HT1080 (cell line): ENCODE data around the gene MMS19. TPM values are rescaled to one million over a fixed set of nuclear protein-coding genes. Genes with fewer than 3 reads are reported as not detected.
A peak's percentile ranks its signal among the peaks of the same experiment; 100 is the strongest.
"Not testable (repeated sequence)": the region's sequence is repeated elsewhere in the genome, so short reads cannot be mapped to it uniquely, and the experiment has no call there.

Experiments
- DNase-seq: peaks from one replicate; pipeline ENCODE4 v3.0.0-alpha.2; 2015; ENCODE audit warnings: low read depth
- total RNA-seq: library from RNA; depleted of rRNA; stranded (reverse); fragments of >200 nt; shearing (Covaris generic); gene quantifications from 2 replicates; pipeline ENCODE4 v1.2.3, GENCODE V29; 2014

Gene MMS19
- total RNA-seq, 1 experiment from 2014 or later: 129 TPM

DNA sequence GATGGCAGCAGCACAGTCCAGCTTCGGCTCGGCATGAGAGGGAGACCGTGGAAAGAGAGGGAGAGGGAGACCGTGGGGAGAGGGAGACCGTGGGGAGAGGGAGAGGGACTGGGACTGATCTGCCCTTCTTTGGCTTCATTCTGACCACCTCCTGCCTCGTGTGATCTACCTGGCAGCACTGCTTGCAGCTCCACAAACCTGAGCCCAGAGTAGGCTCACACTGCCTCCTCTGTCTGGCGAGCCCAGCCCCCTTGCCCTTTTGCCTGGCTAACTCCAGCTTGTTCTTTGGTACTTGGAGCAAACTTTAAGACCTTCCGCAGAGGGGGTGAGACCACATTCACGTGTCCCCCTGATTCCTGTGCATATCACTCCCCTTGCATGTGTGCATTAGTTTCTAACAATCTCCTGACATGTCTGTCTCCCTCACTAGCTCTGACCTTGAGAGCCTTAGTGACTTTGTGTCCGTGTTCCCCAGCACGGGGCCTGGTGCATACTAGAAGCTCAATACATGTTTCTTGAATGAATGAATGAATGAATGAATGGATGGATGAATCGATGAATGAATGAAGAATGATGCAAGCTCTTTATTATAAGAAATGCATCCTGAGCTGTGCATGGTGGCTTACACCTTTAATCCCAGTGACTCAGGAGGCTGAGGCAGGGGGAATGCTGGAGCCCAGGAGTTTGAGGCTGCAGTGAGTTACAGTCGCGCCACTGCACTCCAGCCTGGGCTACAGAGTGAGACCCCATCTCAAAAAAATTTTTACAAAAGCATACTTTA, 31.7 kb upstream of the MMS19 start:
- no peak for DNase-seq

DNA sequence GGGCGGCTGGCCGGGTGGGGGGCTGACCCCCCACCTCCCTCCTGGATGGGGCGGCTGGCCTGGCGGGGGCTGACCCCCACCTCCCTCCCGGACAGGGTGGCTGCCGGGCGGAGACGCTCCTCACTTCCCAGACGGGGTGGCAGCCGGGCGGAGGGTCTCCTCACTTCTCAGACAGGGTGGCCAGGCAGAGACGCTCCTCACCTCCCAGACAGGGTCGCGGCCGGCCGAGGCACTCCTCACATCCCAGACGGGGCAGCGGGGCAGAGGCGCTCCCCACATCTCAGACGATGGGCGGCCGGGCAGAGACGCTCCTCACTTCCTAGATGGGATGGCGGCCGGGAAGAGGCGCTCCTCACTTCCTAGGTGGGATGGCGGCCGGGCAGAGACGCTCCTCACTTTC, 30.7 kb upstream of the MMS19 start:
- DNase-seq: not testable (repeated sequence)

DNA sequence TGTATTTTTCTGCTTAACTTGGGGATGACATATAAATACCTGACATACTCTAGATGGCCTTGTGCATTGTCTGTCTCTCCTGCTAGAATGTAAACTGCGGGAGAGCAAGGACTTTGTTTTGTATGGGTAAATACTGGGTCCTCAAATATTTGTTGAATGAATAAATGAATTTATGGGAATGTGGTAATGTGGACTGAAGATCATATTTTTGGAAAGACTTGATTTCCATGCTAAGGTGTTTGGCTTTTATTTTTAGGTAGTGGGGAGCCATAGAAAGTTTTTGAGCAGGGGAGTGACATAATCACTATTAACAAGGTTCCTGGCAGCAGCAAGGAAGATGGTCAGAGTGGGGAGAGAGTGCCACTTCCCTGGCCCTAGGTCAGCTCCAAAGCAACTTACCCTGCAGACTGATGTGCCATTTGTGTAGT, 27.5 kb upstream of the MMS19 start:
- no peak for DNase-seq

DNA sequence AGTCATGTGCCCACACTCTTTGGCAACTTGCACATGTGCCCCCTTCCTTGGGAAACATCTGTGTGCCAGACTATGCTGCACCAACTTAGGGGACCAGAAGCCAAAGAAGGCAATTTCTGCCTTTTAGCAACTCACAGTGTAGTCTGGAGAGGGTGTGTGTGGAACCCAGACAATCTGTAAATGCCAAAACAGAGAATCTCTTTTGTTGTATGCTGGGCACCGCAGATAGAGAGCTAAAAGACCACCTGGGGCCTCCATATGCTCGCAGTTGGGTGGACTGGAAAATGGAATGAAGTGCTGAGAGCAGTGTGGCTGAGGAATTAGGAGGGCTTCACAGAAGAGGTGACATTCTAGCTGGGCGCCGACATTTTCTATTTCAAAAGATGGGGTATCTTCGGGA, 26.9 kb upstream of the MMS19 start:
- DNase-seq: no peak

DNA sequence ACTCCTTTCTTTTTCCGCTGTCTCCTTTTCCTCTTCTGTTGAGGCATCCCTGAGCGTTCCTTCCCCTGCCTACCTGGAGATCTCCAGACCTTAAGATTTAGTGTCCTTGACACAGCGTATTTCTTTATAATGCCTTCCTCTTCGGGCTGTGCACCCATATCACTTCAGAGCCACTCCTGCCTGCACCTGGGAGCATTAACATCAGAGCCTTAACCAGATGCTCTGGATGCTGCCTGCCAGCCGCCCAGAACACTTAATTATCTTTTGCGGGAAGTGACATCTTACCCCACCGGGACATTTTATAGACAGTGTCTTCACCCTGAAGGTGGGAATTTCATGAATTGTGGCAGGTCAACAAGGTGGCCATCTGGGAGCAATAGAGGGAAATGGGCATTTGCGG, 24.7 kb upstream of the MMS19 start:
- DNase-seq: no peak

DNA sequence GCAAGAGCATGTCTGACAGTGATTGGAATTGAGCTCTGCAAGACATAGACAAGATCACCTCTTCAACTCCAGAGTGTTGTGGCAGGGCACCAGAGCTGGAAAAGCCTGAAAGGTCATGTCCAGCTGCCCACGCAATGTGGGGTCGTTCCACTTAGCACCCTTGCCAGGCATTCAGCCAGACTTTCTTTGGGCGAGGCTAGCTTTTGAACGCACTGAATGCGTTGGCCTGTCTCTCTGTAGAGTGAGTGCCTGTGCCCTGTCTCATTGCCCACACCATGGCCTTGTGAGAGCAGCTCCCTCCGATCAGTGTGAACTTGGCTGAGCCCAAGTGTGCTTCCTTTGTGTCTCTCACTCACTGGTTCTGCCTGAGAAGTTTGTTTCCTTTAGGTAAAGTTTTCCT, 23.8 kb upstream of the MMS19 start:
- DNase-seq: no peak

DNA sequence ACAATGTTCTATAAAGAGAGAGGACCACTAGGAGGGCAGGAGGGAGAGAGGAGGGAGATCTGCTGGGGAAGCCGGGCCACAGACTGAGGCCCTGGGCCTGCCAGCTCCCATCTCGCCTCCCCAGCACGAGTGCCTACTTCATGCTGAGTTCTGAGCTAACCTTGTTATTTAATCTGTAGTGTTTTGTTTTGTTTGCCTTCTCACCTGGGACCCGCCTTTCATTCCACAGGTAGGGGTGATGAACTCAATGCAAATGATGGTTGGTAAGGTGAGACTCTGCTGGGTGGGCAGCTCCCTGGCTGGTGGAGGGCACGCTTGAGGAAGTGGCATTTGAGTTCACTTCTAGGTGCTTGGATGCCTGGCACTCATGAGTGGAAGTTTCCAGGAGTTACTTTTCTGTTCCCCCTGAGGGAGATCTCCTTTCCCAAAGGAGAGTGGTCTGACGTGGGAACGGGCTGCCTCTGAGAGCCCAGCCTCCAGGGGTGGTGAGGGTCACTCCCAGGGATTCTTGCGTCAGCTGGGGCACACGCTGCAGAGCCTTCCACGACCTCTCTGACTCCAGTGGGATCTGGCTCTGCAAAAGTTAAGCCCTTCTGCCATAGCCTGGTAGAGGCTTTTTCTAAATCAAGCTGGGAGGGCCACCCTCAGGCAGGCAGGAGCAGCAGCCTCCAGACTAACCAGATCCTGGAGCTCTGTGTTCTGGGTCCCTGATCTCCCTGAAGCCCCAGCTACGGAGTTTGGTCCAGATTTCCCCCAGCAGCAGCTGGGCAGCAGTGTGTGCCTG, 22.9 kb upstream of the MMS19 start:
- DNase-seq: no peak

DNA sequence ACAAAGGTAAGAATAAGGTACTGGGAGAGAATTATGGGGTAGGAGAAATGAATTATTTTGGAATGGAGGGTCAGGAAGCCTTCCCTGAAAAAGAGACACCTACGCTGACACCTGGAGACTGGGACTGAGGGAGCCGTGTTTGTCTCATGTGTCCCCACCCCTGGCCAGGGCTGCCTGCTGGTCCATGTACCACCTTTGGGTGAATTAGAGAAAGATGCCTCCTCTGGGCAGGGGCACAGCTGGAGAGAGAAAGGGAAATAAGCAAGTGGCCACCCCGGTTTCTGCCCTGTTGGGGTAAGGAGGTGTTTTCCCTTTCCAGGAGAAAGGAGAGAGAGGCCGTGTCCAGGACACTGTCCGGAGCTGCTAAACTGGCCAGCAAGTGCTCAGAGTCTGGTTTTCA, 22.3 kb upstream of the MMS19 start:
- DNase-seq: no peak

DNA sequence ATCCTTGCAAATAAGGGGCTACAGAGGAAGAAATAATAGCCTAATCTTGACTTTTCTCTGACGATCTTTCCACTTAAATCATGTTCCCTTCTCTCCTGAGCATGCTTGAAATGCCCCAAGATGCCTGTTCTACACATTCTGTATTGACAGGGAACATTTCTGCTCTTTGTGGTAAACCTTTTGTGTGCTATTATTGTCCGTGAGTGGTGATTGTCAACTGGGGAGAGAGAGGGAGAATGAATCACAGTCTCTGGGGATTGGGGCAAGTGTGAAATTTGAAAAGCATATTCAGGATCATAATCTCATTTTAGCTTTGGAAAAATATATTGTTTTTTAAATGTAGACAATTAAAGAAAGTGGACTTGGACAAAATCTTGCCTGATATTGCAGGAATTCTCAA, 21.1 kb upstream of the MMS19 start:
- no peak for DNase-seq

DNA sequence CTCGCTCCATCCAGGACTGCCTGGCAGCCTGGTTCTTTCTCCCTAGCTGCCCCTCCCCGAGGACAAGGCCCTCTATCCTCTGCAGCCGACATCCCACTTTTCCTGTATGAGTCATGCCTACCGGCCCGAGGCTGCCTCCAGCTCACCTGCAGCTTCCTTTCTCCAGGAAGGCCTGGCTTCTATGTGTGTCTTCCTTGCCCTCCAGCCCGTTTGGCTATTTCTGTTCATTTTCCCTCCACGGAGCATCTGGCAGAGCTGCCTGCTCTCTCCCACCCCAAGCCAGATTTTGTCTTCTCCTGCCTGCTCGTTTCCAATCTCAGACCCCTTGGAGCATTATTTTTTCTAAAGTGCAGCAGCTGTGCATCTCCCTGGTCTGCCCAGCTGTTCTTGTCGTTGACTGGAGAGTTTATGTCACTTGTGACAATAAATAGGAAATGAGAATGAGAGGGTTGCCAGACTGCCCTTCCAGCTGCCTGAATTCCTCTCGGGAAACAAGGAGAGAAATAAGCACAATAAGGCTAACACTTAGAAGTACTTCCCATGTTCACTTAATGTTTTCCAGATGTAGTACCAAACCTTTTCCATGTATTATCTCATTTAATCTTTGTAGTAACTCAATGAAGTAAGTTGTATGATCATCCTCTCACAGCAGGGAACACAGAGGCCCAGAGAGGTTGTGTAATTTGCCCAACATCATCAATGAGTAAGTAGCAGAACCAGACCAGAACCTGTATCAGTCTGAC, 20.2 kb upstream of the MMS19 start:
- peak; percentile 83 for DNase-seq

DNA sequence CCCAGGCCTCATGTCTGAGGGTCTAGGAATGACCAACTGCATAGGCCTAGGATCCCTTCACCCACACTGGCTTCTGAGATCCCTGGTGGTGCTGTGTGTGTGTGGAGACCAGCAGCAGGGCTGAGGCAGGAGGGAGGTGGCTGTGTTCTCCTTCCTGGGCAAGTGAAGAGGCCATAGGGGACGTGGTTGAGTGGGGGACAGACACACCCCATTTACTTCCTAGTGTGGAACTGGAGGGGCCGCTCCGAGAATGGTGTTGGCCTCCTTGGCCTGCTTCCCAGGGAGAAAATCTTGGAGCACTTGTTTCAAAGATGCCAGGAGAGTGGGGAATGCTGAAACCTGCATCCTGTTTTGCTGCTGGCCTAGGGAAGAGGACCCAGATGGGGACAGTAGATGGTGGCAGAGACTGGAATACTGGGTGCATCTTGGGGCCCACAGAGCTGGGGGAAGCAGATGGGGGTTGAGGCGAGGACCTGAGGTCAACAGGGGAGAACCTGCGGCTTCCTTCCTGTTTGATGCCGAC, 19.6 kb upstream of the MMS19 start:
- DNase-seq: no peak

DNA sequence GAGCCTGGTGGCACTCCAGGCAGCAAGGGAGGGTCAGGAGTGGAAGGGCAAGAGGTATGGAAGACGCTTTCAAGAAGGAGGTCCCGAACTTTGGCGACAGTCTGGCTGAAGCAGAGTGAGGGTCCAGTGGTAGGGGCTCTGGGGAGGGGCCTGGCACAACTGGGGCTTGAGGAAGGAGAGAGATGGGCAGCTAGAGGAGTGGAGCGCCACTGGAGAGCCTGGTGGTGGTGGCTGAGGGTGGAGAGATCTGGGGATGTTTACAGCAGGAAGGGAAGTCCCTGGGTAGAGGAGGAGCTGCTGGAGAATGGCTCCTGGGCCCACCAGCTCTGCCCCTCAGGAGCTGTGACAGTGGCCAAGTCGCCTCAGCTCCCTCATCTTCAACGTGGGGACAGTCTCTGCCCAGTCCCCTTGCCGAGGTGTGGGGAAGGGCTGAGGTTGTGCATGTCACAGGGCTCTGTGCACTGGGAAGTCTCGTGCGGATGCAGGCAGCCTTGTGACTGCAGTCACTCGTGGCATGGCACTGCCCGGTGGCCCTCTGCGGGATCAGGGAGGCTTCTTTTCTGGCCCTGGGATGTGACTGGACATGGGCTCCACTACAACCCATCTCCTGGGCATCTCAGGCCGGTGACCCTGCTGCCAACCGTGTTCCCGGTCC, 19.0 kb upstream of the MMS19 start:
- no peak for DNase-seq

DNA sequence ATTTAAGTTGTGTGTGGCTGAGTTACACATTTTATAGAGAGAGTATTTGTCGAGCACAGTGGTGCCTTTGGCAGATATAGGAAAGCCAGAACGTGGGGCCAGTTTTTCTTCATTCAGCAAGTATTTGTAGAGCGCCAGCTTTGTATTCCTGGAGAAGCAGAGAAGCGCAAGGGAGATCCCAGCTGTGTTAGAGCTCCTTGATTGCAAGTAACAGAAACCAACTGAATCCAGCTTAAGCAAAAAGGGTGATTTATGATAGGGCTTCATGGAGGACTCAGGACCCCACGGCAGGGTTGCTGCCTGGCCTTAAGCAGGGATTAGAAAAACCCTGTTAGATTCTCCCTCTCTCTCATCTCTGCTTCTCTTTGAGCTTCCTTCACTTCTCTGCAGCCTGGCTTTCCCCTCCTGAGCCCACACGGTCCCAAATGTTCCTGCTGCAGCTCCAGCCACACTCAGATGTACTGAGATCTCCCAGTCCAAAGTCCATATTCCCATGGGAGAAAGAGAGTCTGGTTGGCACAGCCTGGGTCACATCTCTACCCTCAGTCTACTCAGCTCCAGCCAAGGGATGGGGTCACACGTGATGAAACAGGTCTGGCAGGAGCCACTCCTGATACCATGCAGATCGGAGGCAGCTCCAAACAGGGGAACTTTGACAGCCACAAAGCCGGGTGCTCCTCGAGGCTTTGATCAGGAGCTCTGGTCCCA, 17.2 kb upstream of the MMS19 start:
- DNase-seq: no peak

DNA sequence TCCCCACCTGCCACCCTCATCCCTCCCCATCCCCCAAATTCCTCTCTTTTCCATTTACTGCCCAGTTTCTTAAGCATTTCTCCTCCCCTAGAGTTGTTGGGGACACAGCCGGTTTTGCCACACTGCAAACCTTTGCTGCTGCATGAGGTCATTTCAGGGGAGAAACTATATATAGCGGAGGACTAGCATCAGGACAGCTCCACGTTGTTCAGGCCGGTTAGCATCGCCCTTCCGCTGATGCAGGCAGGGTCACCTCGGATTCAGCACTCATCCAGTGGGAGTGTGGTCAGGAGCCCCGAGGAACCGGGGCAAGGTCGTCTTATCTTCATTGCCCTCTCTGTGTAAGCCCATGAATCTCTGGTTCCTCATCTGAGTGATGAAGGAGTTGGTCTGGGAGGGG, 16.1 kb upstream of the MMS19 start:
- no peak for DNase-seq

DNA sequence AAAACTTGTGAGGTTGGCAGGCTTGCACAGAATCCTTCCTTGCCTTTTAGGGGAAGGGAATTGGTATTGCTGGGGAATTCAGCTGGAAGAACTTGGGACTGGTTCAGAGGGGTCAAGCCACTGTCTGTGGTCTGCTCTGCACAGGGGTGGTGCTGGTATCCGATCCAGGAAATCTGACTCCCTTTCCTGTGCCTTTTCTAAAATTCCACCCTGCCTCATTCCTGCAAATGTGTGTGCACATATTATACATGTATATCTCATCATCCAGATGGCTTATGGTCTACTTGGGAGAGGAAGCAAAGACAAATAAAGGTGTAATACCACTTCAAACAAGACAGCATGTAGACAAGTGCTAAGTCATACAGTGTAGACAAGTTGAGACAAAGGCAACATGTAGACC, 14.8 kb upstream of the MMS19 start:
- DNase-seq: peak; percentile 49

DNA sequence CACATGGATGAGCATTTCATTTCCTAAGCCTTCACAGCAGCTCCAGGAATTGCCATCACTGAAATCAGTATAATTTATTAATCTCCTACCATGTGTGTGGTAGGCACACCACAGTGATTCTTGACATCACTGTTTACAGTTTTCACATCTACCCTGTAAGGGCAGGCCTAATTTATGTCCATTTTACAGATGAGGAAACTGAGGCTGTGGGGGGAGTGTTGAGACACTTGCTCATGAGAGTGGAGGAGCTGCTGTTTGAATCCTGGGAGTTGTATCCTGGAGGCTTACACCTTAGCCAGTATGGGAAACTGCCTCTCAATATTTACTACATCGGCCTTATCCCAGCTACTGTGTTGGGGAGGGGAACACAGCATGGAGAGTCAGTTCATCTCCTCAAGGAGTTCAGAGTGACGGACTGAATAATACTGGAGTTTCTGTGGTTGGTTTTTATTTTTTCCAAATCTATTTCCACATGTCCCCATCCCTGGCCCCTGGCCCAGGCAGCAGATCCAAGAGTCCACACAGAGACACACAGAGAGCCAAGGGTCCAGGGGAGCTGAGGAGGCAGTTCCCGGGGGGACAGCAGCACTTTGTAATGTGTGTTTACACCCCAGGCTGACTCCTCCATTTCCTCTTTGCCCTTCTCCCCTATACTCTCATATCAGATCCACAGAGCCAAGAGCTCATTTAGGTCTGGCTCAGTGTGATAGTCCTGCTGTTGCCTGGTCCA, 13.7 kb upstream of the MMS19 start:
- no peak for DNase-seq

DNA sequence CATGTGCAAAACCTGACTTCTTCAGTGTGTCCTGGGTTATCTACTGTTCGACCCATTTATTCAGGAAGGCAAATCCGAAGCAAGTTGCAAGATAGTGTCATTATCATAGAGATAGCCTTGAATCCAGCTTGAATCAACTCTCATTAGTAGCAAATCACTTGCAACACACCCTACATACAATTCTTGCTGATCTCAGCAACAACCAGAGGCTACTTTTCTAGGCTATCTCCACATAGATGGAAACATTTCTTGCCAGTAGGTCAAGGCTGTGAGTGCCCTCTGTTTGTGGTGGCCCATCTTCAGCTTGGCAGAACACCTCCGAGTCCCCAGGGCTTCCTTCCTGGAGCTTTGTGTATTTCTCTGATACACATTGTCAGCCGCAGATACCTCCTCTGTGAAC, 12.5 kb upstream of the MMS19 start:
- no peak for DNase-seq

DNA sequence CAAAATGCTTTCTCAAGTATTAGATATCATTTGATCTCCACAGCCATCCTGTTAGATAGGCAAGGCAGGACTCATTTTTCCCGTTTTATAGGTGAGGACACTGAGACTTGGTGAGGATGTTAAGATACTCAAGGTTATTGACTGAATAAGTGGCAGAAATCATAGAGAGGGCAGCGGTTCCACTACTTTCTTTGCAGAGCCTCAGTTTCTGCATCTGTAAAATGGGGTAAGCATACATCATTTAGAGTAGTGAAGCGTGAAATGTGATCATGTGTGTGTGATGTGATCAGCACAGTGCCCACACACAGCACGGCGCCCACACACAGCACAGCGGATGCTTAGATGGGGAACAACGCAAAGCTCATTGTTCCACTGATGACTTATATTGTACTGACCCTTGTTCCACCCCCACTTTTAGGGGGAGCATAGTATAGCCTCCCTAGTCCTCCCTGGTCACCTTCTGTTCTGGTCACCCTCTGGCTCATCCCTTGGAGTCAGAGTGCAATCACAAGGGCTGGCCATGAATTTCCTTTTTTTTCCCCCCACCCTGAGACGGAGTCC, 11.0 kb upstream of the MMS19 start:
- no peak for DNase-seq

DNA sequence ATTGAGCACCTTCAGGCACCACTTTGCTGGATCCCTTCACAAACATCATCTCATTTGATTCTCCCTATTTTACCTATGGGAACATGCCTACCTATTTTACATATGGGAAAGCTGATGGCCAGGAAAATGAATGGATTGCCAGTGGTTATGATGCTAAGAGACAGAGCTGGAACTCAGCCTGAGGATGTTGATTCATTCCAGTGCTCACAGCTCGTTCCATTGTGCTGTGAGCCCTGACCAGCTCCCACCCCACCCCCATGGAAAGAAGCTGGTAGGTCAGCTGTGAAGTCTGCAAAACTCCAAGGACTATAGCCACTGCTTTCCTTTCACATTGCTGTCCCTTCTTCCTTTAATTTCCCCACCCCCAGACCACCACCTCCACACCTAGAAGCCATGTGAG, 10.1 kb upstream of the MMS19 start:
- DNase-seq: peak; percentile 67
